ENCODE measurements around the gene TCEA3. TPM values are rescaled to one million over a fixed set of nuclear protein-coding genes. Genes with fewer than 3 reads are reported as not detected.

The TCEA3 gene
- total RNA-seq, 2 experiments from 2014 or later, result 7.0 to 8.3 TPM

- Mint-ChIP-seq H3K27me3 (no peaks in the 10 kb centered on the region), H3K4me3 (no peak overlapping the region), H3K36me3 (ENCODE audit: low read depth) (no peaks in the 10 kb centered on the region), H3K27ac (no peak overlapping the region), H3K9me3 (no peaks in the 10 kb centered on the region), H3K4me1 (ENCODE audit: low read depth) (peaks cover 13% of the 10 kb centered on the region)
- peak; percentile 9 for DNase-seq
- no peak for TF ChIP-seq CTCF (IDR thresholded peaks at IDR 0.05)
- intact Hi-C loops (cut with micrococcal nuclease), result no loop called here
- ChIA-PET CTCF (interaction anchor here (1.2 kb wide), 1 partner anchor 31 kb away, joined by 4 read pairs; no protein-coding TSS in a partner anchor), POLR2A (interaction anchor here (0.6 kb wide), 1 partner anchor 10 kb away, joined by 3 read pairs; no protein-coding TSS in a partner anchor)
- peak; percentile 37 for ATAC-seq
These were observed 27.5 kb upstream of the TCEA3 start for GRCh38 chr1:23452011-23452411.

- Mint-ChIP-seq H3K4me1 (ENCODE audit: low read depth) (peaks cover 13% of the 10 kb centered on the region), H3K4me3 (no peak overlapping the region), H3K27ac (no peak overlapping the region), H3K36me3 (ENCODE audit: low read depth) (no peaks in the 10 kb centered on the region), H3K9me3 (no peaks in the 10 kb centered on the region), H3K27me3 (no peaks in the 10 kb centered on the region)
- no peak for DNase-seq
- ChIA-PET CTCF (interaction anchor here (1.1 to 1.2 kb wide), 3 partner anchors 32 to 48 kb away, joined by 3 to 5 read pairs (median 4); no protein-coding TSS in a partner anchor), POLR2A (interaction anchor here (0.6 kb wide), 1 partner anchor 11 kb away, joined by 3 read pairs; no protein-coding TSS in a partner anchor)
- TF ChIP-seq CTCF (IDR thresholded peaks at IDR 0.05), result no peak
- intact Hi-C loops (cut with micrococcal nuclease), result no loop called here
- ATAC-seq, result no peak
These were observed 26.9 kb upstream of the TCEA3 start for GRCh38 chr1:23451441-23451840.

- Mint-ChIP-seq H3K36me3 (ENCODE audit: low read depth) (no peaks in the 10 kb centered on the region), H3K27me3 (no peaks in the 10 kb centered on the region), H3K4me3 (no peak overlapping the region), H3K4me1 (ENCODE audit: low read depth) (peaks cover 13% of the 10 kb centered on the region), H3K27ac (no peak overlapping the region), H3K9me3 (no peaks in the 10 kb centered on the region)
- ATAC-seq (no peak), DNase-seq (no peak)
- intact Hi-C loops (cut with micrococcal nuclease), result no loop called here
- ChIA-PET CTCF (interaction anchor here (1.1 to 1.2 kb wide), 2 partner anchors 46 to 47 kb away, joined by 3 to 5 read pairs; no protein-coding TSS in a partner anchor), POLR2A (no interaction called here)
- no peak for TF ChIP-seq CTCF (IDR thresholded peaks at IDR 0.05)
These were observed 26.3 kb upstream of the TCEA3 start for GRCh38 chr1:23450894-23451293.

- ChIA-PET POLR2A (interaction anchor here (1.0 kb wide), 1 partner anchor 105 kb away, joined by 3 read pairs; the partner anchor contains the start of gene HNRNPR), CTCF (interaction anchor here (1.0 kb wide), 1 partner anchor 47 kb away, joined by 3 read pairs; no protein-coding TSS in a partner anchor)
- Mint-ChIP-seq H3K36me3 (ENCODE audit: low read depth) (no peaks in the 10 kb centered on the region), H3K4me3 (no peak overlapping the region), H3K27ac (no peak overlapping the region), H3K9me3 (no peaks in the 10 kb centered on the region), H3K4me1 (ENCODE audit: low read depth) (peaks cover 13% of the 10 kb centered on the region), H3K27me3 (no peaks in the 10 kb centered on the region)
- ATAC-seq, result no peak
- intact Hi-C loops (cut with micrococcal nuclease), result no loop called here
- no peak for TF ChIP-seq CTCF (IDR thresholded peaks at IDR 0.05)
- DNase-seq, result no peak
These were observed 25.4 kb upstream of the TCEA3 start for GRCh38 chr1:23449958-23450357.

GRCh38 chr1:23449306-23449705, 24.8 kb upstream of the TCEA3 start:
- no peak overlapping the region for H3K27ac Mint-ChIP-seq
- no peak overlapping the region for H3K4me3 Mint-ChIP-seq
- no peaks in the 10 kb centered on the region for H3K36me3 Mint-ChIP-seq (ENCODE audit: low read depth)
- intact Hi-C loops (cut with micrococcal nuclease), result no loop called here
- H3K27me3 Mint-ChIP-seq, result no peaks in the 10 kb centered on the region
- ChIA-PET POLR2A (interaction anchor here (1.0 kb wide), 1 partner anchor 105 kb away, joined by 3 read pairs; the partner anchor contains the start of gene HNRNPR), CTCF (interaction anchor here (1.0 kb wide), 1 partner anchor 48 kb away, joined by 3 read pairs; no protein-coding TSS in a partner anchor)
- DNase-seq (no peak), ATAC-seq (no peak)
- TF ChIP-seq CTCF (IDR thresholded peaks at IDR 0.05), result no peak
- no peaks in the 10 kb centered on the region for H3K9me3 Mint-ChIP-seq
- H3K4me1 Mint-ChIP-seq (ENCODE audit: low read depth), result peaks cover 13% of the 10 kb centered on the region
